K562 (cell line): ENCODE measurements around the gene HCAR2. TPM values are rescaled to one million over a fixed set of nuclear protein-coding genes. Genes with fewer than 3 reads are reported as not detected.

Experiments
- ATAC-seq: fragments of 200-7000 bp; cut with Tn5 transposase; 3 replicates; pipeline ENCODE4 v1.9.1; 2020; ENCODE audit warnings: moderate library complexity
- BruUV-seq: library from RNA; stranded (reverse); fragments of 400-500 nt; replicated peaks from 2 replicates; lab custom pipeline; 2021; lab: Mats Ljungman, UMichigan
- CTCF ChIA-PET: fragments of 300-600 bp; formaldehyde crosslinking; extraction: SDS; loops from one replicate; lab custom pipeline; 2021; ENCODE audit warnings: low intra/inter-chr PET ratio; lab: Yijun Ruan, JAX
- POLR2A ChIA-PET: fragments of 300-600, 350-650 bp; sonication (Branson Sonifier 250); formaldehyde crosslinking; extraction: SDS; loops from one replicate; lab custom pipeline; 2021; ENCODE audit warnings: antibody characterized with exemption, inconsistent platforms; lab: Yijun Ruan, JAX
- DNase-seq, 4 experiments: peaks; one replicate each; pipeline versions ENCODE4 v3.0.0 to v3.0.0-alpha.2; 2011 to 2018; ENCODE audit warnings: low spot score in 3 of 4, mixed read lengths in 3 of 4; ENCODE audit errors: extremely low read depth in 1 of 4
- FAIRE-seq: peaks from 2 replicates; lab custom pipeline; 2011; peaks lifted over from hg19 to GRCh38; lab: Jason Lieb, UNC
- H2AFZ ChIP-seq: 2 replicates; pipeline ENCODE4 v1.6.0; 2011; ENCODE audit warnings: low read depth, low read length, control low read depth, inconsistent platforms
- H3K27ac ChIP-seq: fragments of 200-600 bp; 3 replicates; pipeline ENCODE4 v1.8.0; 2011; ENCODE audit warnings: low read depth, mild to moderate bottlenecking, control low read depth, inconsistent platforms, low read length, moderate library complexity, mixed read lengths; ENCODE audit errors: extremely low read depth
- H3K27me3 ChIP-seq, 2 experiments: fragments of 300-600 bp in 1 of 2; 2 replicates in 1 of 2; 3 replicates in 1 of 2; pipeline versions ENCODE4 v1.6.0 to v1.8.0; 2011; ENCODE audit warnings: inconsistent platforms in 2 of 2, low read length in 2 of 2, mild to moderate bottlenecking in 1 of 2, mixed read lengths in 1 of 2, moderate library complexity in 1 of 2; ENCODE audit not compliant: control insufficient read depth in 2 of 2, insufficient read depth in 2 of 2
- H3K36me3 ChIP-seq: fragments of 300-600 bp; 3 replicates; pipeline ENCODE4 v1.8.0; 2011; ENCODE audit warnings: mild to moderate bottlenecking, low read length, inconsistent platforms; ENCODE audit not compliant: control insufficient read depth, insufficient read depth
- H3K4me1 ChIP-seq, 2 experiments: fragments of 200-600 bp in 1 of 2; replicated peaks in 1 of 2; 2 replicates in 1 of 2; 3 replicates in 1 of 2; pipeline versions ENCODE4 v1.5.1 to v1.8.0; 2011; ENCODE audit warnings: inconsistent platforms in 2 of 2, low read length in 2 of 2, mild to moderate bottlenecking in 1 of 2, mixed read lengths in 1 of 2, moderate library complexity in 1 of 2; ENCODE audit not compliant: control insufficient read depth in 2 of 2, insufficient read depth in 2 of 2
- H3K4me2 ChIP-seq: 2 replicates; pipeline ENCODE4 v1.6.1; 2011; ENCODE audit warnings: low read length, control low read depth, inconsistent platforms, mixed read lengths; ENCODE audit not compliant: insufficient read depth
- H3K4me3 ChIP-seq: fragments of 200-600 bp; sonication (generic), shearing (Covaris generic); 2 replicates; pipeline ENCODE4 v1.5.1; 2016; ENCODE audit warnings: control low read depth, inconsistent platforms
- H3K79me2 ChIP-seq: fragments of 200-600 bp; 3 replicates; pipeline ENCODE4 v1.8.0; 2011; ENCODE audit warnings: low read length, inconsistent platforms; ENCODE audit not compliant: control insufficient read depth, insufficient read depth
- H3K9ac ChIP-seq, 2 experiments: 2 replicates each; pipeline versions ENCODE4 v1.6.0 to v1.6.1; 2011; ENCODE audit warnings: low read depth in 2 of 2, low read length in 2 of 2, control low read depth in 1 of 2, inconsistent platforms in 1 of 2, mild to moderate bottlenecking in 1 of 2, mixed read lengths in 1 of 2; ENCODE audit not compliant: insufficient read depth in 1 of 2
- H3K9me1 ChIP-seq: one replicate; pipeline ENCODE4 v1.6.0; 2011; ENCODE audit warnings: inconsistent platforms, mild to moderate bottlenecking, low read length, moderate library complexity; ENCODE audit not compliant: control insufficient read depth, insufficient read depth
- H3K9me3 ChIP-seq: replicated peaks from 2 replicates; pipeline ENCODE4 v1.5.1; 2011; ENCODE audit warnings: low read depth, low read length, inconsistent platforms; ENCODE audit not compliant: control insufficient read depth, insufficient read depth
- H4K20me1 ChIP-seq: replicated peaks from 2 replicates; pipeline ENCODE4 v1.6.1; 2011; ENCODE audit warnings: low read length, inconsistent platforms, mixed read lengths; ENCODE audit not compliant: control insufficient read depth, insufficient read depth
- CBFA2T3 ChIP-seq: fragments of 450-650 bp; IDR thresholded peaks from 2 replicates; pipeline ENCODE4 v1.6.1; 2017
- CTBP1 ChIP-seq: fragments of 450-650 bp; IDR thresholded peaks from 2 replicates; pipeline ENCODE4 v1.6.1; 2016; ENCODE audit warnings: borderline replicate concordance
- FOXA3 ChIP-seq, 2 experiments: fragments of 450-650 bp in 1 of 2; sonication (generic) in 1 of 2; formaldehyde crosslinking; IDR thresholded peaks in 1 of 2; conservative IDR thresholded peaks in 1 of 2; 2 replicates each; pipeline versions ENCODE4 v1.4.0 to v1.8.0; 2020 to 2022; ENCODE audit warnings: mild to moderate bottlenecking in 2 of 2, missing genetic modification reagents in 1 of 2
- HCFC1 ChIP-seq: IDR thresholded peaks from 2 replicates; pipeline ENCODE4 v1.6.1; 2012; ENCODE audit warnings: low read depth, low read length, improper control_type of control experiment
- HDAC3 ChIP-seq: fragments of 450-650 bp; IDR thresholded peaks from 2 replicates; pipeline ENCODE4 v1.6.1; 2018; ENCODE audit warnings: borderline replicate concordance, mild to moderate bottlenecking, moderate library complexity; ENCODE audit not compliant: partially characterized antibody
- JUND ChIP-seq, 2 experiments: IDR thresholded peaks; 2 replicates in 1 of 2; 3 replicates in 1 of 2; pipeline ENCODE4 v1.6.1; 2011; ENCODE audit warnings: borderline replicate concordance in 2 of 2, low read depth in 2 of 2, low read length in 2 of 2, improper control_type of control experiment in 1 of 2, missing biosample characterization in 1 of 2, missing genetic modification characterization in 1 of 2, missing genetic modification reagents in 1 of 2
- LARP7 ChIP-seq: fragments of 450-650 bp; IDR thresholded peaks from 2 replicates; pipeline ENCODE4 v1.6.1; 2016
- MEF2A ChIP-seq: IDR thresholded peaks from 2 replicates; pipeline ENCODE4 v1.6.1; 2011; ENCODE audit warnings: low read depth, mild to moderate bottlenecking, low read length, moderate library complexity; ENCODE audit not compliant: control insufficient read depth
- MYNN ChIP-seq, 2 experiments: sonication (generic); formaldehyde crosslinking in 1 of 2; IDR thresholded peaks; 2 replicates each; pipeline versions ENCODE4 v1.5.0 to v1.6.1; 2016 to 2020; ENCODE audit warnings: antibody characterized with exemption in 1 of 2, missing genetic modification reagents in 1 of 2
- RNF2 ChIP-seq: sonication (generic); IDR thresholded peaks from 2 replicates; pipeline ENCODE4 v1.6.1; 2016
- TOE1 ChIP-seq, 2 experiments: fragments of 450-650 bp in 1 of 2; sonication (generic) in 1 of 2; formaldehyde crosslinking in 1 of 2; IDR thresholded peaks; 2 replicates each; pipeline versions ENCODE4 v1.7.1 to v1.8.0; 2016 to 2022; ENCODE audit warnings: borderline replicate concordance in 2 of 2, mild to moderate bottlenecking in 2 of 2, antibody characterized with exemption in 1 of 2, inconsistent platforms in 1 of 2, low read depth in 1 of 2, missing genetic modification reagents in 1 of 2, moderate library complexity in 1 of 2
- VEZF1 ChIP-seq: fragments of 200-800 bp; sonication (Bioruptor generic); IDR thresholded peaks from 2 replicates; pipeline ENCODE4 v1.6.1; 2017; ENCODE audit warnings: missing genetic modification characterization, missing compliant biosample characterization
- ZHX1 ChIP-seq: fragments of 150-350 bp; conservative IDR thresholded peaks from 2 replicates; pipeline ENCODE4 v1.6.1; 2014; ENCODE audit warnings: low read length
- ZNF212 ChIP-seq: fragments of 450-650 bp; formaldehyde crosslinking; IDR thresholded peaks from 2 replicates; pipeline ENCODE4 v1.4.0; 2020; ENCODE audit warnings: mild to moderate bottlenecking
- ZNF3 ChIP-seq: fragments of 250-450 bp; sonication (Bioruptor Pico); IDR thresholded peaks from 2 replicates; pipeline ENCODE4 v1.5.0; 2021; ENCODE audit warnings: mild to moderate bottlenecking, moderate library complexity
- ZNF384 ChIP-seq: IDR thresholded peaks from 2 replicates; pipeline ENCODE4 v1.6.1; 2012; ENCODE audit warnings: low read depth, low read length, improper control_type of control experiment
- WGBS: fragments of 100-300 bp; shearing (Covaris generic); methylation state at CpG from one replicate; pipeline ENCODE4 v1.1.6; 2016; ENCODE audit warnings: low coverage, mixed read lengths; ENCODE audit not compliant: insufficient coverage; ENCODE audit errors: missing lambda C conversion rate; 5-methylcytosine and 5-hydroxymethylcytosine counted together
- in situ Hi-C: fragments of 300-500 bp; cut with MboI; formaldehyde crosslinking; loops from 4 replicates; pipeline ENCODE4 v1.15.0; 2018; ENCODE audit warnings: inconsistent platforms, mixed read lengths
- intact Hi-C: fragments of 100-400 bp; cut with micrococcal nuclease; formaldehyde crosslinking; loops from 2 replicates; pipeline ENCODE4 v1.14.2; 2022
- polyA plus RNA-seq, 8 experiments: library from polyadenylated mRNA; depleted of rRNA in 4 of 8; stranded (reverse) in 5 of 8; unstranded in 3 of 8; fragments of >200 nt; fragmentation: Nextera tagmentation in 2 of 8; fragmentation: Illumina TruSeq in 1 of 8; extraction: Ambion mirVana in 2 of 8; extraction: Trizol in 1 of 8; gene quantifications; 2 replicates each; pipeline versions ENCODE4 v1.2.1 to v1.2.3, GENCODE V29; 2011 to 2014; ENCODE audit warnings: inconsistent platforms in 1 of 8, missing spikeins in 1 of 8
- total RNA-seq, 7 experiments: library from RNA; depleted of rRNA in 6 of 7; stranded (reverse); fragments of >200 nt in 6 of 7; fragmentation: Illumina TruSeq in 2 of 7; extraction: Trizol in 2 of 7; gene quantifications; 2 replicates each; pipeline versions ENCODE4 v1.2.1 to v1.2.3, GENCODE V29; 2011 to 2021; ENCODE audit warnings: low replicate concordance in 1 of 7

HCAR2 gene
- total and polyA plus RNA-seq, 9 of the 15 experiments (the other 6 are each of a cell fraction or from before 2014, with no cell fraction given), result not detected

DNA sequence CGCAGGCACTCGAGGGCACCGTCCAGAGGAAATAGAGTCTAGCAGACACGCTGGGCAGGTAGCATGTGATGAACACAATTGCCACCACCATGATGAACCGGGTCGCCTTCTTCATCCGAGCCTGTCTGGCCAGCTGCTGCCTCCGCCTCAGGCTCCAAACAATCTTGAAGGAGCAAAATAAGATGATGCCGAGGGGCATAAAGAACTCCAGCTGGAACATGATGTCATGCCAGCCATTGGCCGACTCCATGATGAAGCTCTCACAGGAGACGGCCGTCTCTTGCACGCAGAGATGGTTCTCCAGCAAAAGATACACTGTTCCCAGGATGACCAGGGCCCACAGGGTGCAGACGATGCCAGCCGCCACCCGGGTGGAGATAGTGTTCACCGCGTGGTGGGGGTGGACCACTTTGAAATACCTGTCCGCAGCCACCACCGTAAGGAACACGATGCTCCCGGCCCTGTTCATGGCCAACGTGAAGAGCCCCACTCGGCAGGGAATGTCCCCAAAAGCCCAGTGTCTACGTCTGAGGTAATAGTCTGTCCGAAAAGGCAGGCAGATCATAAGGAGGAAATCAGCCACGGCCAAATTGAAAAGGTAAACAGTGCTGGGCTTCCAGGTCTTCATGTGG, 26.5 kb upstream of the HCAR2 start (continued):
- TF ChIP-seq MYNN (IDR thresholded peaks at IDR 0.05), result no peak
- no peak for TF ChIP-seq MYNN (CRISPR knock-in tag; IDR thresholded peaks at IDR 0.05)
- no peak for TF ChIP-seq CBFA2T3
- no peak for TF ChIP-seq TOE1 (IDR thresholded peaks at IDR 0.05; ENCODE audit: borderline replicate concordance)
- no peak for TF ChIP-seq TOE1 (CRISPR knock-in tag; IDR thresholded peaks at IDR 0.05; ENCODE audit: borderline replicate concordance, low read depth)

DNA sequence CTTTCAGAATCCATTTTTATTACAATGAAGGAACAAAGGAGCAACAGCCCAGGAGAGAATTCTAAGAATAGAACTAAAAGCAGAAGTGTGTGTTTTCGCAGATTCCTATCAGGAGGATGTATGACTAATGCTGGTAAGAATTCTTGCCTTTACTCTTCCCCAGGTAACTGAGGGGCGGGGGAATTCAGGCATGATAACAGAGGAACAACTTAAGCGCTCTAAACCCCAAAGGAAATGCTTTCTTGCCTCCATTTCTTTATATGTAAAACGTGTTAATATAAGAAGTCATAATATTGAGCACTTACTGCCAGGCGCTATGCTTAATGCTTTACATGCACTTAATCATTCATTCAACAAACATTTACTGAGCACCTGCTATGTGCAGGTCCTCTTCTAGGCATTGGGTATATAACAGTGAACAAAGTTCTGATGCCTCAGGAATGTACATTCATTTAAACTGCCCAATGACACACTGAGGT, 23.0 kb upstream of the HCAR2 start:
- Histone ChIP-seq H3K27me3 (peaks cover 21 to 33% of the 10 kb centered on the region in 2 experiments), H4K20me1 (peaks cover 3% of the 10 kb centered on the region; the same call in 1 of the 2 replicates), H3K79me2 (no peaks in the 10 kb centered on the region), H3K4me2 (no peak overlapping the region), H3K4me1 (peaks cover 8 to 9% of the 10 kb centered on the region in 2 experiments; a peak in 3 of 5 replicates), H3K36me3 (no peaks in the 10 kb centered on the region), H3K4me3 (no peak overlapping the region), H3K9ac (no peak overlapping the region), H3K27ac (no peak overlapping the region), H2AFZ (no peak overlapping the region), H3K9me1 (no peaks in the 10 kb centered on the region), H3K9me3 (no peaks in the 10 kb centered on the region)
- ATAC-seq (peak; percentile 37; the same call in 2 of the 3 replicates), FAIRE-seq (peak; percentile 40), DNase-seq (peak in 1 of 4 experiments; percentile 32)
- in situ Hi-C loops (no loop called here), intact Hi-C loops (no loop called here)
- POLR2A ChIA-PET, result interaction anchor here (0.5 to 1.5 kb wide), 2 partner anchors 16 to 255 kb away, joined by 3 read pairs; no protein-coding TSS in a partner anchor
- WGBS, result 0% methylated on average over 5 of the region's 5 CpGs
- CTCF ChIA-PET, result no interaction called here
- BruUV-seq, result no TSS peak
- TF ChIP-seq ZNF384, result no peak
- no peak for TF ChIP-seq LARP7
- no peak for TF ChIP-seq ZNF212
- TF ChIP-seq RNF2, result 0 out of 2 replicates have a peak, but pooled peaks have one; percentile 35
- TF ChIP-seq HDAC3, result no peak
- peak; percentile 95 for TF ChIP-seq JUND (IDR thresholded peaks at IDR 0.05; ENCODE audit: borderline replicate concordance, low read depth, low read length)
- TF ChIP-seq JUND (tag; IDR thresholded peaks at IDR 0.05; ENCODE audit: borderline replicate concordance, low read depth, low read length), result peak; percentile 96
- no peak for TF ChIP-seq ZHX1
- TF ChIP-seq VEZF1 (CRISPR knock-in tag), result 0 out of 2 replicates have a peak, but pooled peaks have one; percentile 35
- no peak for TF ChIP-seq FOXA3 (CRISPR knock-in tag; conservative IDR thresholded peaks at IDR 0.05 in 1 of 2, IDR thresholded peaks at IDR 0.05 in 1 of 2)
- TF ChIP-seq HCFC1, result no peak
- TF ChIP-seq CTBP1, result peak; percentile 94
- peak; percentile 93 for TF ChIP-seq ZNF3
- TF ChIP-seq MEF2A, result peak; percentile 85
